Cardiac muscle cell (in vitro differentiated cells and primary cell): ENCODE results near the gene DHX15. TPM values are rescaled to one million over a fixed set of nuclear protein-coding genes. Genes with fewer than 3 reads are reported as not detected.

Experiments
- DNase-seq, 2 donors: peaks; one replicate each; pipeline versions ENCODE4 v3.0.0 to v3.0.0-alpha.2; 2010 to 2017; ENCODE audit warnings: low read depth in 1 of 2, low spot score in 1 of 2
- H3K27ac ChIP-seq: fragments of 200-600 bp; sonication (generic); 2 replicates; pipeline ENCODE4 v1.5.1; 2016
- H3K27me3 ChIP-seq: fragments of 200-600 bp; sonication (generic); 2 replicates; pipeline ENCODE4 v1.6.0; 2016; ENCODE audit warnings: control low read depth
- H3K36me3 ChIP-seq: fragments of 200-600 bp; sonication (generic); 2 replicates; pipeline ENCODE4 v1.5.1; 2016; ENCODE audit warnings: control low read depth
- H3K4me1 ChIP-seq: fragments of 200-600 bp; sonication (generic); 2 replicates; pipeline ENCODE4 v1.8.1; 2017; ENCODE audit warnings: low read depth, mild to moderate bottlenecking, mixed run types
- H3K4me3 ChIP-seq: fragments of 200-600 bp; sonication (generic); 2 replicates; pipeline ENCODE4 v1.5.1; 2016; ENCODE audit warnings: mild to moderate bottlenecking
- H3K9me3 ChIP-seq: fragments of 200-600 bp; sonication (generic); 2 replicates; pipeline ENCODE4 v1.5.1; 2017; ENCODE audit warnings: low read depth, mild to moderate bottlenecking, control low read depth
- polyA plus RNA-seq: library from polyadenylated mRNA; unstranded; fragments of >200 nt; fragmentation: Nextera tagmentation; extraction: Ambion mirVana; gene quantifications from 2 replicates; pipeline ENCODE4 v1.2.1, GENCODE V29; 2016
- total RNA-seq: library from RNA; depleted of rRNA; stranded (reverse); fragments of >200 nt; gene quantifications from 2 replicates; pipeline ENCODE4 v1.2.3, GENCODE V29; 2016
- TF ChIP-seq, protein P1 (sequence below): IDR thresholded peaks from 2 replicates; pipeline ENCODE4 v1.5.1; 2012; ENCODE audit warnings: low read depth, mild to moderate bottlenecking, low read length

The DHX15 gene
- total and polyA plus RNA-seq, 2 experiments from 2014 or later, result 78.4 to 109 TPM

- Histone ChIP-seq H3K9me3 (no peaks in the 10 kb centered on the region), H3K36me3 (peaks cover 19% of the 10 kb centered on the region), H3K27me3 (no peaks in the 10 kb centered on the region), H3K4me3 (no peak overlapping the region), H3K27ac (no peak overlapping the region), H3K4me1 (peaks cover 7% of the 10 kb centered on the region)
- DNase-seq, result peak in 1 of 2 donors; percentile 35
- TF ChIP-seq, protein P1, sequence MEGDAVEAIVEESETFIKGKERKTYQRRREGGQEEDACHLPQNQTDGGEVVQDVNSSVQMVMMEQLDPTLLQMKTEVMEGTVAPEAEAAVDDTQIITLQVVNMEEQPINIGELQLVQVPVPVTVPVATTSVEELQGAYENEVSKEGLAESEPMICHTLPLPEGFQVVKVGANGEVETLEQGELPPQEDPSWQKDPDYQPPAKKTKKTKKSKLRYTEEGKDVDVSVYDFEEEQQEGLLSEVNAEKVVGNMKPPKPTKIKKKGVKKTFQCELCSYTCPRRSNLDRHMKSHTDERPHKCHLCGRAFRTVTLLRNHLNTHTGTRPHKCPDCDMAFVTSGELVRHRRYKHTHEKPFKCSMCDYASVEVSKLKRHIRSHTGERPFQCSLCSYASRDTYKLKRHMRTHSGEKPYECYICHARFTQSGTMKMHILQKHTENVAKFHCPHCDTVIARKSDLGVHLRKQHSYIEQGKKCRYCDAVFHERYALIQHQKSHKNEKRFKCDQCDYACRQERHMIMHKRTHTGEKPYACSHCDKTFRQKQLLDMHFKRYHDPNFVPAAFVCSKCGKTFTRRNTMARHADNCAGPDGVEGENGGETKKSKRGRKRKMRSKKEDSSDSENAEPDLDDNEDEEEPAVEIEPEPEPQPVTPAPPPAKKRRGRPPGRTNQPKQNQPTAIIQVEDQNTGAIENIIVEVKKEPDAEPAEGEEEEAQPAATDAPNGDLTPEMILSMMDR, result no peak
Measured at GRCh38 chr4:24568425-24568824, 15.9 kb downstream of the DHX15 start.

DNA sequence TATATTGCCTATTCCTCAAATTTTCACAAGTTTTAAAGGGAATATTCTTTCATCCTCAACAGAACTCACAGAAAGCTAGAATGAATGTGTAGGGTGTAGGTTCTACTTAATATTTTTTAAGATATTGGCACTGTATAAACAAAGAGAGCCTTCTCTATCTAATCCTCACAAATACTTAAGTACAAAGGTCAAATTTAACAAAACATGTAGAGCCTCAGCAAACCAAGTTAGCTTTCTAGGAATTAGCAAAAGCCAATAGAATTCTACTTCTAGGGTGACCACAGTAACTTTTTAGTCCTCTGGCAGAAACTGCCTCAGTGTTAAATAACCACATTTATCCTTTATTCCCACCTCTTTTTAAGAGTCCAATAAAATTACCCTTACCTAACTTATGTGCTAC, 19.3 kb downstream of the DHX15 start:
- H3K4me1 ChIP-seq, result no peaks in the 10 kb centered on the region
- TF ChIP-seq, protein P1, result no peak
- H3K4me3 ChIP-seq, result no peak overlapping the region
- peak overlapping the region; percentile 40 for H3K27ac ChIP-seq
- H3K36me3 ChIP-seq, result peaks cover 9% of the 10 kb centered on the region
- no peaks in the 10 kb centered on the region for H3K9me3 ChIP-seq
- H3K27me3 ChIP-seq, result no peaks in the 10 kb centered on the region
- DNase-seq, result no peak

DNA sequence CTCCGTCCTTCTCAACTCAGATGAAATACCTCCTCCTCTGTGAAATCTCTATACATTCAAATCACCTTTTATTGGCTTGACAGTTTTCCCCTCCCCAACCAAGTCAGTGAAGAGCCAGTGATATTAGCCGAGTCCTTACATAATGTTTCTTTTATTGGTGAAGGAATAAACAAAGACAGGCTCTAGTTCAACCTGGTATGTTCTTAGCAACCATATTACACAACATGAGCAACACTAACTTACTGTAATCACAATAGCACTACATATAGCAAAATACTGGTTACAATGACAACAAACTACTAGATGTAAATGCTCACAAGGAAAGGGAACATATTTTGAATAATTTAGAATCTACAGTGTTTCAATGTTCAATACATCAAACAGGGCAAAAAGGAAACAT, 19.9 kb downstream of the DHX15 start:
- Histone ChIP-seq H3K27me3 (no peaks in the 10 kb centered on the region), H3K27ac (peak overlapping the region; percentile 40), H3K4me3 (no peak overlapping the region), H3K9me3 (no peaks in the 10 kb centered on the region), H3K4me1 (no peaks in the 10 kb centered on the region), H3K36me3 (peaks cover 3% of the 10 kb centered on the region)
- peak in 1 of 2 donors; percentile 27 for DNase-seq
- TF ChIP-seq, protein P1, result no peak

GRCh38 chr4:24561438-24562139, 22.8 kb downstream of the DHX15 start:
- no peak for DNase-seq
- Histone ChIP-seq H3K27ac (no peak overlapping the region), H3K27me3 (no peaks in the 10 kb centered on the region), H3K9me3 (no peaks in the 10 kb centered on the region), H3K4me3 (no peak overlapping the region), H3K4me1 (peaks cover 16% of the 10 kb centered on the region), H3K36me3 (peaks cover 3% of the 10 kb centered on the region)
- TF ChIP-seq, protein P1, result no peak

- Histone ChIP-seq H3K4me1 (peaks cover 16% of the 10 kb centered on the region), H3K4me3 (no peak overlapping the region), H3K27ac (no peak overlapping the region), H3K27me3 (no peaks in the 10 kb centered on the region), H3K36me3 (peaks cover 3% of the 10 kb centered on the region), H3K9me3 (no peaks in the 10 kb centered on the region)
- DNase-seq, result peak in 1 of 2 donors; percentile 36
- TF ChIP-seq, protein P1, result no peak
Measured at GRCh38 chr4:24560868-24561368, 23.4 kb downstream of the DHX15 start.
